A673 (cell line): ENCODE measurements around the gene NPSR1. TPM values are rescaled to one million over a fixed set of nuclear protein-coding genes. Genes with fewer than 3 reads are reported as not detected.

Experiments used
- BruUV-seq: library from RNA; stranded (reverse); fragments of 400-500 nt; replicated peaks from 2 replicates; lab custom pipeline; 2021; lab: Mats Ljungman, UMichigan
- CTCF ChIA-PET: fragments of 300-600 bp; sonication (Branson Sonifier 250); formaldehyde crosslinking; loops from one replicate; lab custom pipeline; 2022; ENCODE audit warnings: antibody characterized with exemption; lab: Charles Lee
- POLR2A ChIA-PET: fragments of 300-600 bp; sonication (Branson Sonifier 250); formaldehyde crosslinking; loops from one replicate; lab custom pipeline; 2022; ENCODE audit warnings: antibody characterized with exemption; ENCODE audit not compliant: low non-redundant PET; lab: Charles Lee
- DNase-seq: peaks from one replicate; pipeline ENCODE4 v3.0.0-alpha.2; 2015; ENCODE audit warnings: low spot score
- H3K27ac ChIP-seq: fragments of 200-600 bp; sonication (generic); 2 replicates; pipeline ENCODE4 v1.5.1; 2016; ENCODE audit warnings: mixed run types, low read depth, mild to moderate bottlenecking, mixed read lengths, antibody characterized with exemption, low read length; ENCODE audit not compliant: poor library complexity, severe bottlenecking
- H3K27me3 ChIP-seq: fragments of 200-600 bp; sonication (generic); replicated peaks from 2 replicates; pipeline ENCODE4 v1.6.1; 2017; ENCODE audit warnings: mixed run types, low read depth, mild to moderate bottlenecking, mixed read lengths, antibody characterized with exemption, low read length; ENCODE audit not compliant: insufficient read depth, poor library complexity
- H3K36me3 ChIP-seq: fragments of 200-600 bp; sonication (generic); 2 replicates; pipeline ENCODE4 v1.6.1; 2016; ENCODE audit warnings: mixed run types, mild to moderate bottlenecking, mixed read lengths, antibody characterized with exemption, low read length; ENCODE audit not compliant: insufficient read depth, poor library complexity, severe bottlenecking
- H3K4me1 ChIP-seq: fragments of 200-600 bp; sonication (generic); 2 replicates; pipeline ENCODE4 v1.6.1; 2017; ENCODE audit warnings: mixed run types, mild to moderate bottlenecking, mixed read lengths, antibody characterized with exemption, low read length; ENCODE audit not compliant: insufficient read depth, poor library complexity, severe bottlenecking
- H3K4me3 ChIP-seq: fragments of 200-600 bp; sonication (generic); 2 replicates; pipeline ENCODE4 v1.5.1; 2016; ENCODE audit warnings: low read depth, mixed run types, mild to moderate bottlenecking, mixed read lengths, low read length; ENCODE audit not compliant: poor library complexity, severe bottlenecking
- H3K9me3 ChIP-seq: fragments of 200-600 bp; sonication (generic); 2 replicates; pipeline ENCODE4 v1.6.1; 2016; ENCODE audit warnings: mixed run types, low read depth, mild to moderate bottlenecking, mixed read lengths, antibody characterized with exemption, low read length; ENCODE audit not compliant: poor library complexity, severe bottlenecking
- CTCF ChIP-seq: fragments of 300-800, 200-600 bp; sonication (generic); conservative IDR thresholded peaks from 2 replicates; pipeline ENCODE4 v1.5.1; 2017; ENCODE audit warnings: low read depth, mild to moderate bottlenecking, antibody characterized with exemption, low read length, moderate library complexity, mixed read lengths
- EZH2 ChIP-seq: fragments of 200-600 bp; sonication (generic); IDR thresholded peaks from 2 replicates; pipeline ENCODE4 v1.6.1; 2017; ENCODE audit warnings: borderline replicate concordance, low read depth, mild to moderate bottlenecking, mixed read lengths, antibody characterized with exemption, low read length; ENCODE audit not compliant: poor library complexity, severe bottlenecking
- intact Hi-C: fragments of 100-400 bp; cut with micrococcal nuclease; formaldehyde crosslinking; loops from one replicate; pipeline ENCODE4 v1.10.0; 2022; ENCODE audit not compliant: unreplicated experiment
- total RNA-seq: library from RNA; stranded (reverse); gene quantifications from 2 replicates; pipeline ENCODE4 v1.2.3, GENCODE V29; 2021

Gene NPSR1
- total RNA-seq, 1 experiment from 2014 or later = not detected

GRCh38 chr7:34751725-34752643, 94.0 kb downstream of the NPSR1 start:
- intact Hi-C loops = no loop called here
- BruUV-seq = no TSS peak
- no peaks in the 10 kb centered on the region for H3K27me3 ChIP-seq
- no peak overlapping the region for H3K27ac ChIP-seq
- peaks cover 2% of the 10 kb centered on the region for H3K4me1 ChIP-seq
- H3K36me3 ChIP-seq = no peaks in the 10 kb centered on the region
- H3K4me3 ChIP-seq = no peak overlapping the region
- no peaks in the 10 kb centered on the region for H3K9me3 ChIP-seq
- no peak for TF ChIP-seq CTCF
- TF ChIP-seq EZH2 = no peak
- CTCF ChIA-PET = no interaction called here
- POLR2A ChIA-PET = no interaction called here
- DNase-seq = no peak

DNA sequence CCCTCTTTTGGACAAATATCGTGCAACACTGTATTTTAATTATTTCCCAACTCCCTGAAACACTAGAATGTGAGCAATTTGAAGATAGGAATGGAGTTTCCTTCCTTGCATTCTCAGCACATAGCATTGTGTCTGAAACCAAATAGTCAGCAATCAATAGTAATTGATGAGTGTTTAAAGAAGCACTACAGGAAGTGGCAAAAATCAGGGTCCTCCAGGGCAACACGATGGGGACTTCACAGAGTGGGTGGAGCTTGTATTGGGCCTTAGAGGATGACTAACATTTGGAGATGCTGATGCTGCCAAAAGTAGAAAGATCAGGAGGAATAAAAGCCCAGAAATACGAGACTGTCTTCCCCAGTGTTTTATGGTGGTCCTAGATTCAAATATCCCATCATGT, 94.9 kb downstream of the NPSR1 start:
- no peak for TF ChIP-seq CTCF
- no peak for TF ChIP-seq EZH2
- H3K4me1 ChIP-seq = peaks cover 2% of the 10 kb centered on the region
- H3K4me3 ChIP-seq = no peak overlapping the region
- H3K9me3 ChIP-seq = no peaks in the 10 kb centered on the region
- BruUV-seq = no TSS peak
- no peak for DNase-seq
- H3K27me3 ChIP-seq = no peaks in the 10 kb centered on the region
- CTCF ChIA-PET = no interaction called here
- no peak overlapping the region for H3K27ac ChIP-seq
- no peaks in the 10 kb centered on the region for H3K36me3 ChIP-seq
- POLR2A ChIA-PET = no interaction called here
- intact Hi-C loops = no loop called here

DNA sequence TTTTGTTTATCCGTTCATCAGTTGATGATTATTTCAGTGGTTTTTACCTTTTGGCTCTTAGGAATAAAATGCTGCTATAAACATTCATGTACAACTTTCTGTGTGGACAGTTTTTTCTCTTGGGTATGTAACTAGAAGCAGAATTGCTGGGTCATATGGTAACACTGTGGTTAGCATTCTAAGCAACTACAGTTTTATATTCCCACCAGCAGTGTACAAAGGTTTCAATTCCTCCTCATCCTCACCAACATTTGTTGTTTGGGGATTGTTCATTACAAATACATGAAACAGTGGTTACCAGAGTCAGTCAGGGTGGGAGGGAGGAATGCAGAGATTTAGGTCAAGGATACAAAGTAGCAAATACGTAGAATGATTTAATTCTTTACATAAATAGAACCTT, 97.0 kb downstream of the NPSR1 start:
- Histone ChIP-seq H3K27ac (no peak overlapping the region), H3K9me3 (no peaks in the 10 kb centered on the region), H3K4me1 (peaks cover 2% of the 10 kb centered on the region), H3K27me3 (no peaks in the 10 kb centered on the region), H3K4me3 (no peak overlapping the region), H3K36me3 (no peaks in the 10 kb centered on the region)
- POLR2A ChIA-PET = no interaction called here
- BruUV-seq = no TSS peak
- DNase-seq = no peak
- CTCF ChIA-PET = no interaction called here
- TF ChIP-seq CTCF (no peak), EZH2 (no peak)
- intact Hi-C loops = no loop called here
